HG02588 (cell line): ENCODE results near the gene CNNM4.
"Not testable (repeated sequence)": the region's sequence is repeated elsewhere in the genome, so short reads cannot be mapped to it uniquely, and the experiment has no call there.

Experiments used
- ATAC-seq: cut with Tn5 transposase; IDR thresholded peaks from one replicate; pipeline ENCODE4 v1.9.1; 2021; ENCODE audit warnings: mild to moderate bottlenecking, moderate library complexity; ENCODE audit not compliant: unreplicated experiment

CNNM4 gene

DNA sequence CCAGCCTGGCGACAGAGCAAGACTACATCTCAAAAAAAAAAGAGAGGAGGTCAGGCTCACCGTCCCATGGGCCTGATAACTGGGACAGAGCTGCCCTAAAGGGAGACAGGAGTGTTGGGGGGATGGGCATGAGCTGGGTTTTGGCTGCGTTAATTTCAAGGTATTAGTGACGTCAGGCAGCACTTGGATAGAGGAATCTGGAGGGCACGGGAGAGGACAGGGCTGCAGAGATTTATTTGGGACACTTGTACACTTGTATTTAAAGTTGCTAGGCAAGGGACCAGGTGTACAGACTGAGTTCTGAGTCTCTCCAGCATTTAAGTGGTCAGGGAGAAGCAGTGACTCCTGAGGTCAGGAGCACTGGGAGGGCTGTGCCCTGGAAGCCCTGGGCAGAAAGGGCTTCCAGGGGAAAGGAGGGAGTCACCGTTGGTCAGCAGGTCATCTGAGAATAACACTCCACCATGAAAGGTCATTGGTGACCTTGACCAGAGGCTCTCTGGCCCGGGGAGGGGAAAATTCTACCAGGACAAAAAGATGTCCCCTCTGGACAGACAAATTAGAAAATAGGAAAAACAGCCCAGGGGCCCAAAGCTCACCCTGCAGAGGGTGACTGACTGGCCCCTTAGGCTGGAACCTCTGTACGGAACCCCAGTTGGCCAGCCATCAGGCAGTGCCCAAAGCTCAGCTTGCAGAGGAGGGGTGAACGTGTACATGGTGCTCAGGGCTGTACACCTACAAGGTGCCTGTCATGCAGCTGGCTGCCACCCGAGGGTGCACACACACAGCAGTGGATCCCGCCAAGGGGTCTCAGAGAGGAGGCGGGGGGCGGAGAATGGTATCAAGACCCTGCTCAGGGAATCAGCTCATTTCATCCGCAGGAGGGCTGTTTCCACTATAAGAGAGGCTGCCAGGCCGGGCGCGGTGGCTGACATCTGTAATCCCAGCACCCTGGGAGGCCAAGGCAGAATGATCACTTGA lies 32.4 kb downstream of the CNNM4 start:
- ATAC-seq, result no peak

- ATAC-seq, result no peak
These were observed 34.4 kb downstream of the CNNM4 start for GRCh38 chr2:96795076-96795475.

- not testable (repeated sequence) for ATAC-seq
These were observed 35.8 kb downstream of the CNNM4 start for GRCh38 chr2:96796497-96796896.

DNA sequence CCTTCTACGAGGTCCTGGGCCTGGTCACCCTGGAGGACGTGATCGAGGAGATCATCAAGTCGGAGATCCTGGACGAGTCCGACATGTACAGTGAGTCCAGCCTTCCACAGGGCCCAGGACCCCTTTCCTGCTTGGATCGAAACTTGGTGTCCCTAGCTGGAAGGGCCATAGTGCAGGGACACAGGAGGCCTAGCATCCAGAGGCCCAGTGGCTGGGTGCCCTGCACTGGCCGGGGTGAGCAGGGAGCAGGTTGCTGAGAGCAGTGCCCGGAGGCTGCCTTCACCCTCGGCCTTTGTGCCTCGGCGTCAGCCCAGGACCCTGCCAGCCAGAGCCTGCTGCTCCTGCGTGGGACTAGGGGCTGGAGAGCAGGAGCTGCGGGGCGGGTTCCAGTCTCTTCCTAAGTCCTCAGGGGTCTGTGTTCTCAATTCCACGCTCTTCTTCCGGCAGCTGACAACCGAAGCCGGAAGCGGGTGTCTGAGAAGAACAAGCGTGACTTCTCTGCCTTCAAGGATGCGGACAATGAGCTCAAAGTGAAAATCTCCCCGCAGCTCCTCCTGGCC lies 36.4 kb downstream of the CNNM4 start:
- ATAC-seq, result no peak

- no peak for ATAC-seq
These were observed 38.3 kb downstream of the CNNM4 start for GRCh38 chr2:96798733-96799622.

DNA sequence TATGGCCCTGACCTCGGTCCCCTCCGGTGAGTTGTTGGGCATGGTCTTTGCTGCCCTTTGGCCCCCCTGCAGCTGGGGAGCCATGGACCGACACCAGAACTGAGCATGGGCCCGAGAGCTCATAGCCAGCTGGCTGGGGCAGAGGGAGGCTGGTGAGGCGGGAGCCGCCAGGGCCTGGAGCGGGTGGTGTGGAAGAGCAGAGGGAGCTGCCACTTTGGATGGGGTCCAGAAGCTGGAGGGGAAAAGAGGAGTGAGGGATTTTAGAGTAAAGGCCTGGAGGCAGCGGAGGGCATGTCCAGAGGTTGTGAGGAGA lies 38.9 kb downstream of the CNNM4 start:
- no peak for ATAC-seq

DNA sequence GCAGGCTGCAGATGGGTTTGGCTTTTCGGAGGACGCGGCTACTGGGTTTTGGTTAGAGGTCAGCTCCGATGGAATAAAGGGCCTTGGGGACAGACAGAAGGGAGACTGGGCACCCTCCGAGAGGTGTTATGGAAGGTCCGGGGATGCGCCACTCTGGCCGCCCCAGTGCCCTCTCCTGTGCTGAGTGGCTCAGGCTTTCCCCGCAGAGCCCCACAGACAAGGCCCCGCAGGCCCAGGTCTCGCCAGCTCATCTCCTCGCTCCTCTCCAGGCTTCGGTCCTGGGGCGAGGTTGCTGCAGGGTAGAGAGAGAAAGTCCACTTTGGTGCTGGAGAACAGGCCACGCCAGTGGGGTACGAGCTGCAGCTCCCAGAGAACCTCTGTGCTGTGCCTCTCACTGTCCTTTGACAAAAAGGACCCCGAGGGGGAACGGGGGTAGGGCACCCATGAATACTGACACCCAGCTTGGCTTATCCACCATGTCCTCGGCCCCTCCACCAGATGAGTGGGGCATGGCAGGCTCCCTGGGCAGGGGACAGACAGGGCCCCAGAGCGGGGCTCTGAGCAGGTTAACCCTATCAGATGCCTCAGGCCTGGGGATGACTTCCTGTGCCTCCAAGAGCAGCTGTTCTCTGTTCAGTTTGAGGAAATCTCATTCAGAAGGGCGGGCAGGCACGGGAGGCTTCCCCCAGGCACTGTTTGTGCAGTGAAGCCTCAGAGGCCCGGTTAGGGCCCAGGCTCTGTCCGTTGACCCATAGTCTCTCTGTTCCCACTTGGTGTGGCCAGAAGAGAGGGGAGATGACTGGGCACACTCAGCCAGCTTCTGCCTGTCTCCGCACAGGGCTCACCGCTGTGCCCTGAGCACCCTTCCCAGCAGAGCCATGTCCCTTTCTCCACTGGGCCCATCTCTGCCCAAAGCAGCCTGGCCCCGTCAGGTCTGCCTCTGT lies 39.6 kb downstream of the CNNM4 start:
- peak; percentile 12 for ATAC-seq

- ATAC-seq, result peak; percentile 82
These were observed 40.5 kb downstream of the CNNM4 start for GRCh38 chr2:96801005-96801785.

- no peak for ATAC-seq
These were observed 41.3 kb downstream of the CNNM4 start for GRCh38 chr2:96801786-96802595.

DNA sequence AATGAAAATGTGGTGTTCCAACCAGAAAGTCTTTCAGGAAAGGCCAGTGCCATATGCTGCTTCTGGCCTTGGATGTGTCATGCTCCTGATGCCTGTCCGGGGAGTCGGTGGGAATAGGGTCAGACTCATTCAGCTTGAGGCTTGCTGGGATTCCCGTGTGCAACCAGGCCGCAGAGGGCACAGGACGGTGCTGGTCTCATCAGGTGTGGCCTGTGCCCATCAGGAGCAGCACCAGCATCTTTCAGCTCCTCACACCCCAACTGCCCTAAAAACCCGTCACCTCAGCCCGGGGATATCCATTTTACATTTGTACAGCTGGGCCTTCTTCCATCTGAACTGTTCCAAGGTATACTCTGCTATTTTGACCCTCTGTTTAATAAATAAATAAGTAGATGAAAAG lies 42.0 kb downstream of the CNNM4 start:
- ATAC-seq, result no peak

GRCh38 chr2:96804986-96805385 lies 44.3 kb downstream of the CNNM4 start:
- no peak for ATAC-seq

- not testable (repeated sequence) for ATAC-seq
These were observed 45.2 kb downstream of the CNNM4 start for GRCh38 chr2:96805946-96806345.

GRCh38 chr2:96806468-96807126 lies 45.9 kb downstream of the CNNM4 start:
- ATAC-seq, result no peak

GRCh38 chr2:96807127-96807471 lies 46.4 kb downstream of the CNNM4 start:
- no peak for ATAC-seq

DNA sequence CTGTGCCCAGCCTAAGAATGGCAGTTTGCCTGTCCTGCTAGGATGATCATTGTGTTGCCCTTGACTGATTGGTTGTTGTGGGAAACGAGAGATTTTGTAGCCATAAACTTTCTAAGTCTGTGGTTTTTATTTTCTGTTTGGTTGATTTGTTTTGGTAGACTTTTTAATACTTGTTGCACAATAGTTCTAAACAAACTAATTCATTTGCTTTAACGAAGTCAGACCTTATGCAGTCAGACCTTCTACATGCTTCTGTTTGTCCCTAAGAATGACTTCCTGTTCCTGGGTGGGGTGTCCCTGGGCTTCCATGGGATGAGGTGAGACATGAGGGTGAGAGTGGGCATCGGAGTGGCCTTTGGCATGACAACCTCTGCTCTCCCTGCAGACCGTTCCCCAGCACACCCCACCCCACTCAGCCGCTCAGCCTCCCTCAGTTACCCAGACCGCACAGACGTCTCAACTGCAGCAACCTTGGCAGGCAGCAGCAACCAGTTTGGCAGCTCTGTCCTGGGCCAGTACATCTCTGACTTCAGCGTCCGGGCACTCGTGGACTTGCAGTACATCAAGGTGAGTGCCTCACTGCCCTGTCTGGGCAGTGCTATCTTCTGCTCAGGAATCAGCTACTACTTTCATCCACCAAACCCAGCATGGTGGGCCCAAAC lies 47.6 kb downstream of the CNNM4 start:
- ATAC-seq, result no peak

- ATAC-seq, result no peak
These were observed 48.6 kb downstream of the CNNM4 start for GRCh38 chr2:96809216-96809882.
